Activated T-cell treated with anti-CD3 and anti-CD28 coated beads, Interleukin-2, amount 50 U/mL, for 72 hours (primary cell): ENCODE measurements around the gene DDX11. TPM values are rescaled to one million over a fixed set of nuclear protein-coding genes. Genes with fewer than 3 reads are reported as not detected.
"Not testable (repeated sequence)": the region's sequence is repeated elsewhere in the genome, so short reads cannot be mapped to it uniquely, and the experiment has no call there.

ENCODE experiments used
- ATAC-seq, 2 donors: fragments of 150-1000 bp; cut with Tn5 transposase; replicated peaks in 1 of 2; 2 replicates each; pipeline ENCODE4 v1.10.0; 2021; ENCODE audit warnings: moderate library complexity in 2 of 2, mild to moderate bottlenecking in 1 of 2
- DNase-seq, 2 donors: peaks; one replicate each; pipeline ENCODE4 v3.0.0; 2021 to 2022; ENCODE audit warnings: mixed read lengths in 1 of 2
- H3K27ac Mint-ChIP-seq: one replicate; pipeline ENCODE4 v1.8.0; 2022; ENCODE audit warnings: mild to moderate bottlenecking, moderate library complexity, mixed read lengths
- H3K27me3 Mint-ChIP-seq: one replicate; pipeline ENCODE4 v1.8.0; 2022; ENCODE audit warnings: low read depth, mixed read lengths
- H3K36me3 Mint-ChIP-seq, 2 donors: one replicate each; pipeline ENCODE4 v1.8.0; 2022; ENCODE audit warnings: mixed read lengths in 2 of 2, mild to moderate bottlenecking in 1 of 2; ENCODE audit not compliant: insufficient read depth in 2 of 2
- H3K4me1 Mint-ChIP-seq: one replicate; pipeline ENCODE4 v1.8.0; 2022; ENCODE audit warnings: low read depth, mixed read lengths
- H3K4me3 Mint-ChIP-seq, 2 donors: one replicate each; pipeline ENCODE4 v1.8.0; 2022; ENCODE audit warnings: mild to moderate bottlenecking in 2 of 2, mixed read lengths in 2 of 2, moderate library complexity in 2 of 2
- H3K9me3 Mint-ChIP-seq, 2 donors: one replicate each; pipeline ENCODE4 v1.8.0; 2022; ENCODE audit warnings: mixed read lengths in 2 of 2
- total RNA-seq, 2 donors: library from RNA; stranded (reverse); gene quantifications; one replicate each; pipeline ENCODE4 v1.2.3, GENCODE V29; 2022

Gene DDX11
- total RNA-seq, 2 donors from 2014 or later, result 131 to 144 TPM

GRCh38 chr12:31076150-31076549, 2.5 kb downstream of the DDX11 start:
- not testable (repeated sequence) for H3K27me3 Mint-ChIP-seq, H3K27ac Mint-ChIP-seq, DNase-seq, ATAC-seq, H3K9me3 Mint-ChIP-seq
- peak overlapping the region in 1 of 2 donors; percentile 5 for H3K4me3 Mint-ChIP-seq
- H3K36me3 Mint-ChIP-seq, result peaks cover 13% of the 10 kb centered on the region in 2 donors
- H3K4me1 Mint-ChIP-seq, result peaks cover 40% of the 10 kb centered on the region

GRCh38 chr12:31077095-31077494, 3.4 kb downstream of the DDX11 start:
- not testable (repeated sequence) for DNase-seq, H3K9me3 Mint-ChIP-seq, H3K27me3 Mint-ChIP-seq, ATAC-seq
- peak overlapping the region; percentile 11 for H3K27ac Mint-ChIP-seq
- peaks cover 13 to 14% of the 10 kb centered on the region in 2 donors for H3K36me3 Mint-ChIP-seq
- H3K4me1 Mint-ChIP-seq, result peaks cover 38% of the 10 kb centered on the region
- H3K4me3 Mint-ChIP-seq, result peak overlapping the region in 1 of 2 donors; percentile 15

DNA sequence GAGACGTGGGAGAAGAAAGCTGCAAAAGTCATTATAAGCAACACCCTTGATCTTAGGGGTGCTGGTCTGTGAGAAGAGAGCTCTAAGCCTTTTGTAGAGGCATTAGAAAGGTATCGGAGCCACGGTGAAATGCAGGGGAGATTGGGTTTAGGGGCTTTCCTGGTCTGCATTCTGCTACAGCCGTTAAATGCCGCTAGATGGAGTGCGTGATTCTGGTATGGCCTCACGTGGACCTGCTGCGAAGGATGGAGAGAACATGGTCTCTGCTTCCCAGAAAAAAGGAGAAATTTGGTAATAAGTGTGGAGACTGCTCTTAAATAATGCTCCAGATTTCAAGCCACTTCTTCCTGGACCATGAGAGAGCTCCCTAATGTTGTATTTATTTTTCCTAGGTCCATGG, 4.3 kb downstream of the DDX11 start:
- Mint-ChIP-seq H3K36me3 (peaks cover 13% of the 10 kb centered on the region in 2 donors), H3K4me1 (peaks cover 29% of the 10 kb centered on the region)
- H3K27ac Mint-ChIP-seq, H3K27me3 Mint-ChIP-seq, H3K4me3 Mint-ChIP-seq, DNase-seq, H3K9me3 Mint-ChIP-seq, ATAC-seq: not testable (repeated sequence)

DNA sequence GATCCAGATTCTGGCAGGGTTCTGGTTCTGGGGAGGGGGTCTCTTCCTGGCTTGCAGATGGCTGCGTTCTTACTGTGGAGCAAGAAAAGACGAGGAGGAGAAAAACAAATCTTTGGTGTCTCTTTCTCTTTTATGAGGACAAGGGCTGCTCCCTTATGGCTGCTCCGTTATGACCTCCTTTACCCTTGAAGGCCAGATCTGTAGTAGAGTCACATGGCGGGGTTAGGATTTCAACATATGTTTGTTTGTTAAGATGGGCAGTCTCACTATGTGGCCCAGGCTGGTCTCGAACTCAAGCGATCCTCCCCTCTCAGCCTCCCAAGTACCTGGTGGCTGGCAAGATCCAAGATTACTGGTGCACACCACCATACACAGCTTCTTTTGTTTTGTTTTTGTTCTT, 5.8 kb downstream of the DDX11 start:
- not testable (repeated sequence) for H3K4me3 Mint-ChIP-seq, H3K27ac Mint-ChIP-seq, H3K27me3 Mint-ChIP-seq, H3K9me3 Mint-ChIP-seq, DNase-seq, ATAC-seq
- Mint-ChIP-seq H3K36me3 (peaks cover 10 to 13% of the 10 kb centered on the region in 2 donors), H3K4me1 (peaks cover 24% of the 10 kb centered on the region)

DNA sequence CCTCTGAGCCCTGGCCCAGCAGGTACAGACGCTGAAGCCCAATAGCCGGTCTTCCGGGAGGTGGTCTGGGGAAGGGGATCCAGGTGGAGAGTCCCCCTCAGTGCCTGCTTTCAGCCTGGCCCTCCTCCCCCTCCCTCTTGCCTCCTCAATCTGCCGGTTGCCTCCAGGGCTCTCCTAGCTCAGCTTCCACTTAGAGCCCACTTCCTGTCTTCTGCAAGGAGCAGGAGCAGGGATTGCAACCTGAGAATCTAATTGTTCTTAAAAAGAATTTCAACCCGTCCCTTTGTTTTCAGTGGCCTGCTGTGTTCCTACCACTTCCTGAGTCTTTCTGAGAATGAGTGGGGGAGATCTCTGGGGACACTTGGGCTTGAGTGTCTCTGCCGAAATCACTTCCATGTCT, 6.6 kb downstream of the DDX11 start:
- DNase-seq, H3K27me3 Mint-ChIP-seq, H3K9me3 Mint-ChIP-seq, H3K4me3 Mint-ChIP-seq, ATAC-seq: not testable (repeated sequence)
- Mint-ChIP-seq H3K4me1 (peaks cover 20% of the 10 kb centered on the region), H3K36me3 (peaks cover 10 to 13% of the 10 kb centered on the region in 2 donors), H3K27ac (peak overlapping the region; percentile 4)

DNA sequence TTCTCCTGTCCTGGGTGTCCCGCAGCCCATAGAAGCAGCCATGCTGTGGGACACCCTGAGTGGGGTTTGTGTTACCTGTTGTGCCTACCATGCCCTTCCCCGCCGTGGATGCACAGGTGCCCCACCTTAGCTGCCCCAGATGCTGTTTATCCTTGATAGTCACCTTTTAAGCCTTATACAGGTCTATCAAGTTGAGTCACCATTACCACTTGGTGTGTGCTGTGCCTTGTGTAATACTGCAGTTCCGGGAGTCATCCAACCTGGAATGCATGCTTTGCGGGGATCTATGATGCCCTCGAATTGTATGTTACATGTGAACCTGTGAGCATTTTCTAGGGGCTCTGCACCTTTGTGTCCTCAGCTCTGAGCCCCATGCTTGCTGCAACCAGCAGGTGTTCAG, 7.6 kb downstream of the DDX11 start:
- Mint-ChIP-seq H3K4me1 (peaks cover 10% of the 10 kb centered on the region), H3K36me3 (peaks cover 10 to 11% of the 10 kb centered on the region in 2 donors)
- not testable (repeated sequence) for ATAC-seq, H3K9me3 Mint-ChIP-seq, DNase-seq, H3K4me3 Mint-ChIP-seq, H3K27ac Mint-ChIP-seq, H3K27me3 Mint-ChIP-seq

DNA sequence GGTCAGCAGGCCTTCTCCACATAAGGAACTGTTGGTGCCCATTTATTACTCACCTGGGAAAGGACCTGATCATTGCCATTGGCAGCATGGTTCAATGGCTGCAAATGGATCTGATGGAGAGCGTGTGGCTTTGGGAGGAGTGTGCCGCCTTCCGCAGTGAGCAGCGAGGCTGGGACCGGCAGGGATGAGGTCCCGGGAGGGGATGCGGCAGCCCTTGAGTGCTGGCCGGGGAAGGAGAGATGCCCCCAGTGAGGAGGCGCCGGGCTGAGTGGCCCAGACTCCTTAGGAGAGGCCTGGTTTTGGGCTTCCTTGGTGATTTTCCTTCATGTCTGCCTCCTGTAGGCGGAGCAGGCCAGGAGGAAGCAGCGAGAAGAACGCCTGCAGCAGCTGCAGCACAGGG, 10.6 kb downstream of the DDX11 start:
- H3K27me3 Mint-ChIP-seq, H3K4me1 Mint-ChIP-seq, ATAC-seq, DNase-seq, H3K27ac Mint-ChIP-seq, H3K9me3 Mint-ChIP-seq, H3K4me3 Mint-ChIP-seq: not testable (repeated sequence)
- H3K36me3 Mint-ChIP-seq, result peaks cover 9 to 10% of the 10 kb centered on the region in 2 donors

- H3K36me3 Mint-ChIP-seq, H3K27me3 Mint-ChIP-seq, DNase-seq, H3K4me1 Mint-ChIP-seq, H3K4me3 Mint-ChIP-seq, H3K9me3 Mint-ChIP-seq, H3K27ac Mint-ChIP-seq, ATAC-seq: not testable (repeated sequence)
Observed at GRCh38 chr12:31086032-31086431, 12.4 kb downstream of the DDX11 start.

DNA sequence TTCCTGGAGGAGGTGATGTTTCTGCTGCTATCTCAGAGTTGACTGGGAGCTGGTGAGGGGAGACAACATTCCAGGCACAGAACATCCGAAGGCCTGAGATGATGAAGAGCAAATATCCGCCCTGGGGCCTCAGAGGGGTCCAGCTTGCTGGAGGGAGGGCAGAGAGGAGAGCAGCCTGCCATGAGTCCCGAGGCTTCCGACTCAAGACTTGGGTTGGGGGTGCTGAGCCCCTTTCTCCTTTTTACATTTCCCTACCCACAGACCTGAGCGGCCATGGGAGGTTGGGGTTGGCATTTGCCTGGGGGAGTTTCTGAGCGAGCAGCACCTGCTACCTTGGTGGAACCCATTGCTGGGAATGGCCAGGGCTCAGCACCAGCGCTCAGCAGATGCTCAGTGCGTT, 13.8 kb downstream of the DDX11 start:
- ATAC-seq, H3K36me3 Mint-ChIP-seq, DNase-seq, H3K9me3 Mint-ChIP-seq, H3K4me3 Mint-ChIP-seq, H3K27me3 Mint-ChIP-seq, H3K27ac Mint-ChIP-seq, H3K4me1 Mint-ChIP-seq: not testable (repeated sequence)

GRCh38 chr12:31087956-31088355, 14.3 kb downstream of the DDX11 start:
- H3K4me3 Mint-ChIP-seq, ATAC-seq, H3K9me3 Mint-ChIP-seq: not testable (repeated sequence)

DNA sequence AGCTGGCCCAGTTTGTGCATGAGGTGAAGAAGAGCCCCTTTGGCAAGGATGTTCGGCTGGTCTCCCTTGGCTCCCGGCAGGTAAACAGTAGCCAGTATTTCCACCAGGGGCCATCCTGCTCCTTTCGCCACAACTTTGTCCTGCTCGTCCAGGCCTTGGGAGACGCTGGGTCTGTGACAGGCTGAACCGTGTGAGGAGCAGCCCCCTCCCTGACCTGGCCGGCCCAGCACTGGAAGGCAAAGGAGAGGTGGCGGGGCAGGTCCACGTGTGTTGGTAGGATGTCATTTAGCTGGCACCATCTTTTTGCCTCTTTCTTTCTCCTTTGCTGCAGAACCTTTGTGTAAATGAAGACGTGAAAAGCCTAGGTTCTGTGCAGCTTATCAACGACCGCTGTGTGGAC, 15.4 kb downstream of the DDX11 start:
- no peaks in the 10 kb centered on the region for H3K9me3 Mint-ChIP-seq
- no peak overlapping the region for H3K4me3 Mint-ChIP-seq
- no peak overlapping the region for H3K27ac Mint-ChIP-seq
- H3K27me3 Mint-ChIP-seq, result no peaks in the 10 kb centered on the region
- no peaks in the 10 kb centered on the region for H3K4me1 Mint-ChIP-seq
- H3K36me3 Mint-ChIP-seq, result peaks cover 6 to 8% of the 10 kb centered on the region in 2 donors
- DNase-seq (no peak), ATAC-seq (no peak)

More at GRCh38 chr12:31087956-31088355, 14.3 kb downstream of the DDX11 start:
- H3K36me3 Mint-ChIP-seq, H3K27ac Mint-ChIP-seq, H3K4me1 Mint-ChIP-seq, H3K27me3 Mint-ChIP-seq, DNase-seq: not testable (repeated sequence)

DNA sequence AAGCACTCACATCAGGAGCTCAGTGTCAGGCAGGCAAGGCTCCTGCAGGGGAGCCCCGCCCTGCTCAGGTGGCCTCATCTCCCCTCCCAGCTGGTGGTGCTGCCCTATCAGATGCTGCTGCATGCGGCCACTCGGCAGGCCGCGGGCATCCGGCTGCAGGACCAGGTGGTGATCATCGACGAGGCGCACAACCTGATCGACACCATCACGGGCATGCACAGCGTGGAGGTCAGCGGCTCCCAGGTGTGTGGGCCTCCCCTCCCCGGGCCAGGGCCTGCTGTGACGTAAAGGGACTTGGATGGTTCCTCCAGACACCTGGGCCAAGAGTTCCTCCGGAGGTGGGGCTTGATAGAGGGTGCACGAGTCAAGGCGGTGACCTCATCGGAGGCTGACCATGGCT, 18.0 kb downstream of the DDX11 start:
- DNase-seq, H3K9me3 Mint-ChIP-seq, H3K4me1 Mint-ChIP-seq, ATAC-seq, H3K4me3 Mint-ChIP-seq, H3K27ac Mint-ChIP-seq, H3K27me3 Mint-ChIP-seq: not testable (repeated sequence)
- peaks cover 5 to 15% of the 10 kb centered on the region in 2 donors for H3K36me3 Mint-ChIP-seq

- not testable (repeated sequence) for H3K4me1 Mint-ChIP-seq, DNase-seq, H3K4me3 Mint-ChIP-seq, H3K27me3 Mint-ChIP-seq, H3K27ac Mint-ChIP-seq, ATAC-seq, H3K9me3 Mint-ChIP-seq
- peaks cover 0 to 16% of the 10 kb centered on the region in 2 donors for H3K36me3 Mint-ChIP-seq
Observed at GRCh38 chr12:31092718-31093117, 19.1 kb downstream of the DDX11 start.

GRCh38 chr12:31095080-31095860, 21.6 kb downstream of the DDX11 start:
- H3K4me1 Mint-ChIP-seq, ATAC-seq, H3K27ac Mint-ChIP-seq, H3K9me3 Mint-ChIP-seq, H3K27me3 Mint-ChIP-seq, H3K4me3 Mint-ChIP-seq, DNase-seq: not testable (repeated sequence)
- peaks cover 0 to 13% of the 10 kb centered on the region in 2 donors for H3K36me3 Mint-ChIP-seq
